GM19043 (cell line): ENCODE data around the gene GFM1.
A peak's percentile ranks its signal among the peaks of the same experiment; 100 is the strongest.

Experiments
- ATAC-seq: cut with Tn5 transposase; IDR thresholded peaks from one replicate; pipeline ENCODE4 v1.9.1; 2021; ENCODE audit warnings: low read depth; ENCODE audit not compliant: unreplicated experiment

The GFM1 gene

DNA sequence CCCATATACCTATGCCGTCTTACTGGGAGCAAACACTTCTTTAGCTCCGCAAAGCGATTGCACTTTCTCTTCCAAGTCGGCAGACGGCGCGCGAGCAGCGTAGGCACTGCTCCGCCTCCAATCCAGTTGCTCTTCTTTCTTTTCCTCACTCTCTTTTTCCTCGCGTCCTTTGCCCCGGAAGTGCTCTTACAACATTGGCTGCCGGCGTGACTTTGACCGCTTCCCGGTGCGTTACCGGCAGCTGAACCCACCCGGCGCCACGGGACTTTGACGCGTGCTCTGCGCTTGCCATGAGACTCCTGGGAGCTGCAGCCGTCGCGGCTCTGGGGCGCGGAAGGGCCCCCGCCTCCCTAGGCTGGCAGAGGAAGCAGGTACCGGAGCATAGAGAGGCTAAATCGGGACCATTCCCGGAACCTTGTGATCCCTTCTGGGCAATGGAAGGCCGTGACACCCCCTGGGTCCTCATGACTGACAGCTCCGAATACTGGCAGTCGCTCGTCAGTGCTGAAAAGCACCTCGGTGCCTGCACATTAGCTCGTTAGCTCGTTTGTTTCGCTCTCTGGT lies at the start of gene GFM1:
Gene GFM1, plus strand, starts transcription at position 183 of the 564 bp plus-strand sequence. Its CDS starts 108 bp downstream, at position 291.
- ATAC-seq = peak; percentile 99

DNA sequence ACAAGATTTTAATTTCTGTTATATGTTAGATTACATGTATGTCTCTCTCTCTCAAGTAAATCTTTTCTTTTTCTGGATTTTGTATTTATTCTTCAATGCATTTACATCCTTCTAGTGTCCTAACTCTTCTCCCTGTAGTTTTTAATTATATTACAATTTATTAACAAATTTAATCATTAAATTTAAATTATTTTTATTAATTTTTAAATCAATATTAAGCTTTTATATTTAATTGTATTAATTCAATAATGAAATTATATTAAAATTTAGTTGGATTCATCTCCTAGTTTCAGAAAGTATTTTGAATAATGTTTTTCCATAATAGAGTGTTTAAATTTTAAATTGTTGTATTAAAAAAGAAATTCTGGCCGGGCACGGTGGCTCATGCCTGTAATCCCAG lies 43.5 kb upstream of the GFM1 start:
- ATAC-seq = no peak

DNA sequence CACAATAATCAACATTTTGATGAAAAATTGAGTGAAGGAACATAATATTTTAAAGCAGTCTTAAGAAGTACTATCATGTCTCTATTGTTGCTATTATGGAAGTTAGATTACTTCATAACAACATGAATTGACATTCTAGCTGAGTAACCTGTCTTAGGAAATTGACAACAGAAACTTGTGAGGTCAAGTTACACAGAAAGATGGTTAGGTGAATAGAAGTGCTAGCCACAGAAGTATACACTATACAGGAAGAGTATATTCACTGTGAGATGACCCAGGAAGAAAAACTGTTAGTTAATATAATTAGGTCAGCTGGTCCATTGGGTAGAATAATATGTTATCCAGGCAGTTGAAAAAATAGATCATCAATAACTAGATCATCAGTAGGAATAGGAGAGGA lies 42.1 kb upstream of the GFM1 start:
- no peak for ATAC-seq

DNA sequence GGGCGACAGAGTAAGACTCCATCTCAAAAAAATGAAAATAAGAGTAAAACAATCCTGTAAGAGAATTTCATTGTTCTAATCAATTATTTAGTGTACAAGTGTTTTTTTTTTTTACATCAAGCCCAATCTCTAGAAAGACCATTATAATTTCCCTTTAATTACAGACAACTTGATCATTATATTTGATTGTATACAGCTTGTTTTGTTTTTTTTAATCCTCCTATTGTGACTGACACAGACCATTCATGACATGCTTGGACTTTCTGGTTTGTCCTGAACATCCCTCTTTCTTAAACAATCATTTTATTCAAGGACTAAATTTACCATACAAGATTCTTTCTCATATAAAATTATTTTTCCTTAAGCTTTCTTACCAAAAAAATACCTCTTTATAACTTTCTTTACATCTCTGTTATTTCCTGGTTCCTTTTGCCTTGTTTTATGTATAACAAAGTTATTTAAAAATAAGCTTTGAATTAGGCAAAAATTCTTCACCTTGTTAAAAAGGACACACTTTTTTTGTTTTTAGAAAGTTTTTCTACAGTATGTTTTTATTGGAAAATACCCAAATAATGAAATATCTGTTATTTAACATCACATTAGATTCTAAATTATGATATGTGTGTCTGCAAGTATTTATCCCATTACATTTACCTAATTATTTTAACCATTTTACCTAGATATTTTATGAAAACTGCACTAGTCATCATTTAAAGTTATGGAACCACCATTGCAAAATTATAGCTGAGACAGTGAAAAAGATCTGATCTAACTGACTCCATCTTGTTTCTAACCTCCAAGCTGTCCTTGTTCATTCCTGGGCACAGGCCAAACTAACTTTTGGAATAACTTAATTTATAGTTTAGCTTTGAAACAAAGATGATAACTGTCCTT lies 26.1 kb upstream of the GFM1 start:
- no peak for ATAC-seq

DNA sequence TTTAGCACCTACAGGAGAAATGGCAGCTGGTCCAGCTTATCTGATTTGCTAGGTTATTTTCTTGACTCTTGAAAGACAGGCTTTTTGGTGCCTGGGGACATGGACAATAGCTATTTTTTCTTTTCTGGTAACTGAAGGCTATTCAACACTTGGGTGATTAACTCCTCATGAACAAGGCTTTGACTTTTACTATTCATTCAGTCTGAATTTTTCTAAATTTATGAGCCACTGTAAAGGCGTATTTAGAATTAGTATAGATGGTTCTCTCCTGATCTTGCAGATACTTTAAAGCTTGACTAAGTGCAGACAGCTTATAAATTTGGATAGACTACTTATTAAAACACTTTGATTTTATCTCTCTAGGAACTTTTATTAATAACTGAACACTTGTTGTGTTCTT lies 18.4 kb upstream of the GFM1 start:
- ATAC-seq = no peak

DNA sequence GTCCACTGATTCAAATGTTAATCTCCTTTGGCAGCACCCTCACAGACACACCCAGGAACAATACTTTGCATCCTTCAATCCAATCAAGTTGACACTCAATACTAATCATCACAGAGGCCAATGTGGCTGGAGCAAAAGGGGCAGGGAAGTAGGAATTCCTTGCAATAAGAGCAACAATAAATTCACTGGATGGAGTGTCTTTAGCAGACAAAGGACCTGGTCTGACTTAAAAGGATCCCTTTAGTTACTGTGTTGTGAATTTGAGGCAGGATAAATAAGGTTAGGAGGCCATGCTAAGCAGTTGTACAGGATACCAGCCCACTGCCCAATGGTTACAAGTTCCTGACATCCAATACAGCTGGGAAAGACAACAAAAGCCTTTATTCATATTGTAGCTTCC lies 12.3 kb upstream of the GFM1 start:
- ATAC-seq = no peak

DNA sequence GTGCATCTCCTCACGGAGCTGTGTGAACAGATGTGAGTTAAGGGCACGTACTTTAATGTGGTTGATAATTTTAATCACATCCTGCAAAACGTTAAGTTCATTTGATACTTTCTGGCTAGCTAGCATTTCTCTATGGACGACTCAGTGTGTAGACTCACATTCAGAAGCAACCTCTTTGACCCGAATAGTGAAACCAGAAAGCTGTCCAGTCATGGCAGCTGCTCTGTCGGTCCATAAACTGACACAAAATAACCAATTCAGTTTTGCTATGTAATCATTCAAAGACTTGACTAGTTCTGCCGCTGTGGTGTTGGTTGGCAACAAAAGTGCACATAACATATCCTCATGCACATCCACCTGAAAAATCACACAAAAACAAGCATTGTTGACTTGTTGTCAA lies 3.7 kb upstream of the GFM1 start:
- no peak for ATAC-seq

DNA sequence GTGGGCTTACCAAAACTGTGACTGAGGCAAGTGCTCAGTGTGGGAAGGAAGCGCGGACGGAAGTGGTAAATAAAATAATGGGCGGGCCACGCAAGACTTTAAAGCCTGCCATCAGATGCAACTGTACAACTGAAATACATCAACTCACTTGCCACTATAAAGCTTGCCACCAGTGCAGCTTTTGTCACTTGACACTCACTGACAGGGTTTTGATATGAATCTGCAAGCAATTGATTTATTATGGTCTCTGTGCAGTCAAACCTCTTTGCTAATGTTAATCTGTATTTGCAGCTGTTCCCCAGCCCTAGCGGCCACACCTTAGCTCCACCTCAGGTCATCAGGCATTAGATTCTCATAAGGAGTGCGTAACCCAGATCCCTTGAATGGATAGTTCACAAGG lies 2.3 kb upstream of the GFM1 start:
- no peak for ATAC-seq

DNA sequence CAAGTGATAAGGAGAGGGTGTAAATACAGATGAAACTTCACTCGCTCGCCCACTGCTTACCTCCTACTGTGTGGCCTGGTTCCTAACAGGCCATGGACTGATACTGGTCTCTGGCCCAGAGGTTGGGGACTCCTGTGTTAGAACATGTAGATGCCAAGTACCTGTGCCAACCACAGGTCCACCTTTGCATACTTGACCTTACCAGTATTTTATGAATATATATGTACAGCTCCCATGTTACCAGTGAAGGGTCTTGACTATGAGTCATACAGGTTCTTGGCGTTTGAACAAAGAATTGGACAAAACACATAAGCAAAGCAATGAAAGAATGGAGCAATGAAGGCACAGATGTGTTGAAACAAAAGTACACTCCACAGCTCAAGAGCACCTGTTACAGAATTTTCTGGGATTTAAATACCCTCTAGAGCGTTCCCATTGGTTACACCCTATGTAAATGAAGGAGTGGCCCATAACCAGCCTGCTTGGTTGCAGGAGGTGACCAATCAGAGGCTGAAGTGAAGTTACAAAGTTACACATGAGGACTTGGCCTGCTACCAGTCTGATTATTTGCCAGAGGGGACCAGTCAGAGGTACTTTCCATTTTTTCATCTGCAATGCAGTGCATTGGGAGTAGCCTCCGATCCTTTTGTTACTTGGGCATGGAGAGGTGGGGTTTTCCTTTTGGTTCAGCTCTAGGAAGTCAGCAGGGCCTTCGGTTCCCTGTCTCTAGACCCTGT lies 1.7 kb upstream of the GFM1 start:
- no peak for ATAC-seq

DNA sequence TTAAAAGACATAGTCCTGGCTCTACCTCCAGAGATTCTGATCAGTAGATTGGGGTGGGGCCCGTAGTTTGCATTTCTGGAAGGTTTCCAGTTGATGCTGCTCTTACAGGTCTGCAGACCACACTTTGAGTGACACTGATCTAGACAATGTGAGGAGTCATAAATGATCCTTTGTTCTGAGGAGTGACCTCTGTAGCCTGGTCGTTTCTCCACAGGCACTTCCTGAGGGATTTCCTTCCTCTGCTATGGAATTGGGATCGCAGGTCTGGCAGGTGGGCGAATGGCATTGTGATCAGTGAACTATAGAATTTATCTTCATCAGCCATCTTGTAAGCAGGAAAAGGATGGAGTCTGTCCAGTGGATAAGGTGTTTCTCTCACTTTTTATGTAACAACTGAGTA lies 5.5 kb downstream of the GFM1 start:
- no peak for ATAC-seq

DNA sequence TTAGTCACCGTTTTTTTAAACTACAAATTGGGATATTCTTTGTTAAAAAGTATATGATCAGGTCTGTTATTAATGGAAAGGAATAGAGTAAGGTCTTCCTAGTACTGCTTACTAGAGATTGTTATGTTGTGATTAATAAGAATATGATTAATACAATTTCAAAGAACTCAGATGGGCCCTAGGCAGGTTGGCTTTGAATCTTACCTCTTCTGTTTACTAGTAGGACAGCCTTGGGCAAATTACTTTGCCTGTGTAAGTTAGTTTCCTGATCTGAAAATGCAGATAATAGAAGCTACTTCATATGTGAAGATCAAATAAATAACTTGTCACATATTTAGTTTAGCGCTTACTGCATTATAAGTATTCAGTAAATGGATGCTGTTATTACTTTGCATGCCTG lies 6.9 kb downstream of the GFM1 start:
- no peak for ATAC-seq

DNA sequence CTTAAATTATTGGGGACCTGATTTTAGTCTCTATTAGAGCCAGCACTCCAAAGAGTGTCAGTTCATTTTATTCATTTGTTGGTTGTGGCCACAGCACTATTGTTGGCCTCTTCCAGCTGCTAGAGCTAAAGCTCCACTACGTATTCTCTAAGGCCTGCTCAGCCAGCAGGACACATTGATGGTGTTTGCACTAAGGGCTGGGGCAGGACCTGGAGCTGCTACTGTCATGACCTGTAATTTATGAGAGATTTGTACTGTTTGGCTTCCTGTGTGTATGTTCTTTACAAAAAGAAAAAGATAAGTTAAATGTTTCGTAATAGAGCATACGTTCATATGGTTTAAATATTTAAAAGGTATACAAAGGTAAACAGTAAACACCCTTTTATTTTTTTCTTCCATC lies 8.1 kb downstream of the GFM1 start:
- ATAC-seq = no peak

DNA sequence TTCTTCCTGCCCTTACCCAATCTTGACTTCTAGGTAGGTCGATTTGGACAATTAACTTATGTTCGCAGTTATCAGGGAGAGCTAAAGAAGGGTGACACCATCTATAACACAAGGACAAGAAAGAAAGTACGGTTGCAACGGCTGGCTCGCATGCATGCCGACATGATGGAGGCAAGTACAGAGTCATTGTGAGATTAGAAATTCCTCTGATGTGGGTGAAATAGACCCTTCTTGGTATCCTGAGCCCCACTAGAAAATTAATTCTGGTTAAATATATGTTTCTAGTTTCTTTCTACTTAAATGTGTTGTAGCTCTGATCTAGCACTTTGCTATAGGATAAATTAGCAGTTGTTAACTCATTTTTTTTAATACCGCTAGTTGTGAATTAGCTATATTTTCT lies 14.6 kb downstream of the GFM1 start:
- no peak for ATAC-seq

DNA sequence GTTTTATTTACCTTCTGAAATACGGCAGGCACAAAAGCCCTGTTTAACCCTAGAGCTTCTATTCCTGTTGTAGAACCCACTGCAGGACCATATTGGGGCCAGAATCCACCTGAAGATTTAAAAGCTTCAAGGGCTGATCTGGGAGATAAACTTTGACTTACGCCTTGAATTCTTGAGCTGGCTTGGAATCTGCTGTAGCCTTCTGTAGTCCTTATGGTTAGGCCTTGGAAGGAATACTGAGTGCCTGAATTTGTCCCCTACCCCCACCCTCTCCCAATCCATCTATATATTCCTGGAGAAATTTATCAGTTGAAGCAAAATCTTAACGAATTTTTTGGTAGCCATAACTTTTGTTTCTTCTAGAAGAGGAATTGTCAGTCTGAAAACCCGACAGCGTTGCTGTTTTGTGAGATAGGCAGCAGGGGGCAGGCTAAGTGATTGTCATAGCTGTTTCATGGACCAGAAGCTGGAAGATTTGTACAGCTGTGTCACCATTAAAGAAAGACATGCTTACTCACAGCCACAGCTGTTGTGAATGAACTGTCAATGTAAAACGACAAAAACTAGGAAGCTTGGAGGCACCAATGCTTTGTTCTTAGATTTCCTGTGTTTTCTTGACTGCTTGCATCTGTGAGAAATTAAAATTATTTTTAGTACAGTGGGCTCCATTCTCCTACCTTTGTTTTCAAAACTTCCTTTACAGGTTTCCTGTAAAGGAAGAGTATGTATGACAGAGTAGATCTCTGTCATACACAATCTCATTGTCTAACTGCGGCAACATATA lies 15.3 kb downstream of the GFM1 start:
- ATAC-seq = peak; percentile 93

DNA sequence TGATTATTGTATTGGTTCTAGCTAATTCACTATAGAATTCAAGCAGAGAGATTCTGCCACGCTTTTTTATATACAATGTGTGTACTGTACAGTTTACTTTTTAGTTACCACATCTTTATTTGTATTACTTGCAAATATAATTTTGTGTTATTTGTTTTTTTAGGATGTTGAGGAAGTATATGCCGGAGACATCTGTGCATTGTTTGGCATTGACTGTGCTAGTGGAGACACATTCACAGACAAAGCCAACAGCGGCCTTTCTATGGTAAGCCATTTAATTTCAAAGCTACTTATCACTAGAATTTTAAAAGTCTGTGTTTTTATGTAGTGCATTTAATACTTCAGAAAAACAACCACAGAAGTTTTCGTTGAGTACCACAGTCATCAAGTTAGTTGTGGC lies 16.4 kb downstream of the GFM1 start:
- ATAC-seq = no peak

DNA sequence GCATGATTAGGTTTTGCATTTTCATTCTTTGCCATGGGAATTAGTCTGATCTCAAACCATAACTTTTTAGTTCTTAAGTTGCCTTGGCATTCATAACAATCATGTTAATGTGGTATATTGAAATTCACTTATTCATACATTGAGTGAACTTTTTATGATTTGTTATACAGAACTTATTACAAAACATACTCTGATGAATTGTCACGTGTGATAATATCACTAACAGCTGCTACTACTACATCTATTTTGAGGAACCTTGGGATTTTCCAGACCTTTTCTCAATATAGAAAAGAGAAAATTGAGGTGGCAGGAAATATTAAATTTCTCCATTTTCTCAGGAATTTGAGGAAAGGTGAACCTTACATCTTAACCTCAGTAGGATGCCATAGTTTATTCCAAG lies 18.9 kb downstream of the GFM1 start:
- ATAC-seq = no peak

DNA sequence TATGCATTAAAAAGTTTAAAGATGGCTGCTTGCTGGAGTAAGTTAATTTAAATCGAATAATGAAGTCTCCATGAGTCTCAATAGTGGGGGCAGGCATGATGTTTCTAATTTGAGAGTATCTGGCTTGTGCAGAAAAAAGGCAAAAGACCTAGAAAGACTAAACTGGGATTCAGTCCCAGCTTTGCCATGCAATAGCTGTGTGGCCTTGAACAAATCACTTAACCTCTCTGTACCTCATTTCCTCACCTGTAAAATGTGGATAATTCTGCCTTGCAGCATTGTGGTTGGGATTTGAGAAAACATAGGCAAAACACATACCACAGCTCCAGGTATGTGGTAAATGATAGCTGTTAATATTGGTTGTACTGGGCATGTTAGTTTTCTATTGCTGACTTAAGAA lies 19.5 kb downstream of the GFM1 start:
- no peak for ATAC-seq

DNA sequence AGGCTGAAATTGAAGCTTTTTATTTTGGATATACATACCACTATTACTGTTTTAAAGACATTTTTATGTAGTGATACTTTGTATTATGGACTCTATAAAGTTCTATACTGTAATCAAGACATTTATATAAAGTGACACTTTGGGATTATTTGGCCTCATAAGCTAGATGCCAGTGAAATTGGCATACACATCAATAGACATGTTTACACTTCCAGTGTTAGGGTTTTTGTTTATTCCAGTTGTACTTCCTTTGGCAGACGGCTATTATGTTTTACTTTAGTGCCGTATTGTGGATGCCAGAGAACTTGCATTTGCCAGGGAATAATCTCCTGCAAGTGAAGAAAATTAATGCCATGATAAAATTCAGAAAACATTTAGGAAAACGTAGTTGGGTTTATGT lies 22.1 kb downstream of the GFM1 start:
- ATAC-seq = no peak

DNA sequence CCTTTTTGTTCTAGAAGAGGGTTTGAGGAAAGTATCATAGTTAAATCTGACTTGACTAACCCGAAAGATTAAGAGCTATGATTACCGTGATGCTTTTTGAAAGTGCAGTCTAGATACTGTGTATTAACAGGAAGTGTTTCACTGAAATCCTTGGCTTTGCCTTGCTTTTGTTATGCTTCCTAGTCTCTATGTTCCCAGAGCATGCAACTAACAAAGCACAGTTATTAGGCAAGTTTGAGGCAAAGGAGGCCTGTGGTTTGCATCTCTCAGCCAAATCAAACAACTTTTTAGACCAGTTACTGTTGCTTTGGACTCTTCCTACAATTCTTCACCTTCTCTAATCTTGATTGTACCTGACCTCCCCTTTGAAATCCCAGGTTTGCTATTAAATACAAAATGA lies 24.2 kb downstream of the GFM1 start:
- ATAC-seq = no peak

DNA sequence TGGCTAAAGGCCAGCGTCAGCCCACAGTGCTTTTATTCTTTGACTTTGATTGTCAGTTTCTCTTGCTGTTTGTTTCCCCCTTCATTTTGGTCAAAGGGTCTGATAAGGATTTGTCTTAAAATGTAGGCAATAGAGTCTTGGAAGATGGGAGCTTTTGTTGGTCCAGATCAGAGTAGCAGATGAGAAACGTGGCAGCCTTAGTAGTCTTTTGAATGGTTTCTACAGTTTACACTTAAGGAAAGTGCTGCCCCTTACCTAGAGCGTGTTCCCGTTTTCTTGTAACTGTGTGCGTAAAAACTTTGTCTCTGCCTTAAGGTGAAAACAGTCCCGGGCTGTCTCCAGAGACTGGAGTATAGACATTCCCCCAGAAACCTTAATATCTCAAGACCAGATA lies 27.5 kb downstream of the GFM1 start:
- no peak for ATAC-seq
